NCI-H2107 treated with DMSO at 0.1 percent for 48 hours (cell line): ENCODE results near the gene HECW1.

ENCODE experiments used
- DNase-seq: peaks from one replicate; lab custom pipeline; 2025; ENCODE audit not compliant: unreplicated experiment; lab: John Stamatoyannopoulos, UW

The HECW1 gene

DNA sequence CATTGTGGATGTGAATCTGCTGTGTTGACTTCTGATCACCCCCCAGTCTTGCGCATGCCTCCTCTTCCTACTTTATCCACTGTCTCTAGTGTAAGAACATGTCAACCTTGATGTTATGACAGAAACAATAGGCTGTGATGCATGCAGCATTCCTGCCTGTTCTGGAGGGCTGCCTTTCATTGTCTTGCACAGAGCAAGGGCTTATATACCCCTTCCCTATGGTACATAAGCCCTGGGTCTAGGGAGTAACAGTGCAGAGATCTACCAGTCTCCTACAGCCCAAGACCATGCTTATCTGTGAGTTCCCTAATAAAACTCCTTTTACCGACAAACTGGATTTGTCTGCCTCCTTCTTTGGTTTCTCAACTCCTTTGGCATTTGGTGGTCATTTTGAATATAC lies 293.5 kb downstream of the HECW1 start:
- DNase-seq, result no peak

DNA sequence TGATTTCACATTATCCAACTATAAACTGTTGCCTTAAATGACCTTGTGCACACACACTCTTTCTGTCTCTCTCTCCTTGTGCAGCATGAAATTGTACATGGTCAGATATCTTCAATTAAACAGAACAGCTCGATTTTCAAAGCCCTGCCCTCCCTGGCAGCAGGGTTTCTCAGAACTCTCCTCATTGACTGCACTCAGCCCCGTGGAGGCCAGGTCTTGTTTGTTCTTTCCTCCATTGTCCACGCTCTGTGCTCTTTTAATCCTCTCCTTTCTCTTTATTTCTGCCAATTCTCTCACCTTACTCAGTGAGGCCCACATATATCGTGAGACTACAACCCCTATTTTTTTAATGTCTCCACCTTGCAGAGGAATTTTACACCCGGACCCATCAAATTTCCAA lies 294.5 kb downstream of the HECW1 start:
- no peak for DNase-seq

DNA sequence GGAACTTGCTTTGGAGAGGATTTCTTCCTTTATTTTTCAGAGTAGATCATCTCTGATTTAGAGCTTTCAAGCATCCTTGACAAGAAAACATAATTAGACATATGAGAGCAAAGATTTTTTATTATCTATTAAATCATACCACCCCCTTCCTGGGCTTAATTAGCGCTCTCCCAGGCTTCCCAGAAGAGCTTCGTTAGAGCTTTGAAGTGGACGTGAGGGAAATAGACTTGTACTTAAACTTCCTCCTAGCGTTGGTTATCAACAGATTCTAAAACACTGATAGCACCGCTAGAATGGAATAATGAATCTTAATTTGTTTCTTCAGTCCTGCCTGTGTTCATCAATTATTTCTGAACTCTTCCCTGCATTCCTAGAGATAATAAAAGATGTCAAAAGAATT lies 296.5 kb downstream of the HECW1 start:
- DNase-seq, result no peak

DNA sequence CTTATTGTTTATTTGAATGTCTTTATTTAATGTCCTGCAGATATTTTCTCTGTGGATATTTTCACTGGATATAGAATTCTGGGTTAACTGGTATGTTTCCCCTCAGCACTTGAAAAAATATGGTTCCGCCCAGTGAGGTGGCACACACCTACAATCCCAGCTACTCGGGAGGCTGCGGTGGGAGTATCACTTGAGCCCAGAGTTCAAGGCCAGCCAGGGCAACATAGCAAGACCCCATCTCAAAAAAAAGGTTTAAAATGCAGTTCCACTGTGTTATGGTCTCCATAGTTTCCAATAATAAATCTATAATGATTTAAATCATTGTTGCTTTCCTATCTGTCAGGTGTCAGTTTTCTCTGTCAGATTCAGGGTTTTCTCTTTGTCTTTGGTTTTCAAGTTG lies 305.0 kb downstream of the HECW1 start:
- DNase-seq, result no peak

DNA sequence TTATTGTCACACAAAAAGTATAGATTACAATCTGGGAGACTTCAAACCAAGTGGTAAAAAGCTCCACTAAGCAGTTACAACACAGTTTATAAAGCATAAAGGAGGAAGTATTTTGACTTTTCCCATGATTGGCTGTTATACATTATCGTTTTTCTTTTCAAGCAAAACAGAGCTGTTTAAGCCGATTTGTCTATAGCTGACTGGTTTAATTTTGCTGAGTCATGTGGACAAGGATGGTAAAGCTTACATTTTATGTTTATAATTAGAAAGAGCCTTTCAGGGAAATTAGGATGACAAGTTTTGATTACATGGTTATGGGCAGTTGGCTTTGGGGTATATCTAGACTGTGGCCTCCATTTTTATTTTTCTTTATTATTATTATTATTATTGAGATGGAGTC lies 318.0 kb downstream of the HECW1 start:
- no peak for DNase-seq

DNA sequence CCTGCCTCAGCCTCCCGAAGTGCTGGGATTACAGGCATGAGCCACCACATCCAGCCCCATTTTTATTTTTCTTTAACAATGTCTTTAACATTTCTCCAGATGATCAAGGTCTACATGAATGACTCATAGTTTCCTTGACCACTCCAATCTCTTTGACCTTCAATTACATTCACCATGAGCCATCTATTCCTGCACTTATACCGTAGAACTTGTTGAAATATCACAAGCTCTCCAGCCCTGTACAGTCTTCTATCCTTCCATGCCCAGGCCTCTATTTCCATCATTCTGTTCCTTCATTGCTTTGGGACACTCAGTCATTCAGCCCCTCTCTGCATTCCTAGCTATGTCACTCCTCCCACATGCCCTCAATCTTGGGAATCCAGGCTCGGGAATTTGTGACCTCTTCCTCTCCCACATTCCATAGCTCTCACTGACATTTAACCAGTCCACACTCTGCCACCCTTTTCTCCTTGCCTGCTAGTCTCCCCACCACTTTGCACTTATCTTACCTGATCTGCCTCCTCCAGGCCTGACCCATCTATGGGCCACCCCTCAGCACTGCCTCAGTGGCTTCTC lies 318.7 kb downstream of the HECW1 start:
- no peak for DNase-seq

DNA sequence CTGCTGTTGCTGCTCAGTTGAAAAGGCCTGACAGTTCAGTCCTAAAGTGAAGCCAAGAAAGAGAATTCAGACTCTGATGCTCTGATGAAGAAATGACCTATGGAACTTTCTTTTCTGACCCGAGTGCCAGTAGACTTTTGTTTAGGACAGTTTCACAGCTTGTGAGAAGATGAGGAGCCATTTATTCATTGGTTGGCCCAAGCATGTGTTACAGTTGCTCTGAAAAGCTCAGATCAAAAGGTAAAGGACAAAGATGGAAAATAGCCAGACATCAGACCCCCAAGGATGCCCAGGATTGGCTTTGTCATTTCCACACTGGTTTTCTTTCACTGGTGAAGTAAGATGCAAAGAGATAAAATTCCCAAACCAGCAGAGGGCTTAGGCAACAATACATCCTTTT lies 321.2 kb downstream of the HECW1 start:
- no peak for DNase-seq

DNA sequence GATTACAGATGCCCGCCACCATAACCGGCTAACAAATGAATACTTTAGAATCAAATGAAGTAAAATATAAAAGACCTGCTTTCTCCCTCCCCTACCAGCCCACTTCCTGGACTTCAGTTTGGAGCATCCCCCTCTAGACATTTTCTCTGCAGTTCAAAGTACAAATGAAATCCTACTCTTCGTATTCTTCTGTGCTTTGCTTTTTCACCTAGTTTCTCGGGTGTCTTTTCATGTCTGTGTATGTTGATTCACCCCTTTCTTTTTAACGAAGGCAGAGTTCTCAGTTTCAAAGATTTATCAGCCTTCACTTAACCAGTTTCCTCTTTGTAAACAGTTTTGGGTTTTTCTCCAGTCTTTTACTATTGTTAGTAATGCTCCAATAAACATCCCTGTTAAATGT lies 324.6 kb downstream of the HECW1 start:
- DNase-seq, result no peak

DNA sequence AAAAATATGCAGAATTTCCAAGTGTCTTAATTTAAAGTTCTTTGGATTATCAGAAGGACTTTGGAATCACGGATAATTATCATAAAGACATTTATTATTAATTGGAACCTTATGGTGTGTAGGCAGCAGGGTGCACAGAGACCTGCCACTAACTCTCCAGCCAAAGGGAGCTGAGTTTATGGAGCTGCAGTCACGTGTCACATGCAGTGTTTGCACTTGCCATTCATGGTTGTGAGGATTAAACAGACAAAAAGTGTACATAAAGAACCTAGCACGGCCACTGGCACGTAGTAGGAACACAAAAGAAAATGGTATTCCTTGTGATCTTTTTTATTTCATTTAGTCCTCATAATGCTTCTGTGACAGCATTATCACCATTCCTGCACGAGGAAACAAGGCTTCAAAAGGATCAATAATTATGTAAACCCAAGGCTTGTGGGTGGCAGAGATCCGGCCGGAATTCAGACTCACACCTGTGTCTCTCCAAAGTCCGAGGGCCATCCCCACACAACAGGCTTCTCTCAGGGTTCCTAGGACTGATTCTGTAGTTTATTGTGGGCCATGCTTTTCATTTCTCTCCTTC lies 326.5 kb downstream of the HECW1 start:
- no peak for DNase-seq

DNA sequence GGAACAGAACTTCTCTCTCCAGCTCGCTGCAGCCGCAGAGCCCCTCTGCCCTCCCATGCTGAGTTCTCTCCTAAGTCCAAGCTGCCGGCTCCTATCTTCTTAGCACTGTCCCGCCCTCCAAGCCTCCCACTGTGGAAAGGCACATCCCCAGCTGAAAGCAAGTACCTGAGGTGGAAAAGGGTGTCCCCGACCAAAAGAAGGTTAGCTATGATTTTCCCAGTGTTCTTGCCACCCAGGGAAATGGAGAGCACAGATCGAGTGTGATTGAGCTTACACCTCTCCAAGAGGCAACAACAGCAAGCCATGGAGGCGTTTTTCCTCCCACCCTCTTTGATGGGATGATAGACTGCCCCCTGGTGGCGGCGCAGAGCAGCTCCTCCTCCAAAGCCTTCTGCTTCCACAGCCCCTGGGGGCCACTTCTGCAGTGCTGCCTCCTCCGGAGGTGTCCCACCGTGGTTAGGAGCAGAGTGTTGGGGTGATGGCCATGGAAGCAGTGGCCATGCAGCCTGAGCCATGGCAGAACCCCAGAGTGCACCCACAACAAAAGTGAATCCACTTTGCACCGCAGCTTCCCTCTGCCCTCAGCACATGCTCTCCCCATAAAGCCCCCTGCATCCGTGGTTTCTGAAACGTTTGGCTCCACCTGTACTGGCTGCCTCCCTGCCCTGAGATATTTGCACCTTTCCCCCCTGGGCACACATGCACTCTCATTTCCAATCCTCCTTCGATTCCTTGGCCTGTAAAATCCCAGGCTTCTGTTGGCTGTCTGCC lies 327.4 kb downstream of the HECW1 start:
- no peak for DNase-seq

DNA sequence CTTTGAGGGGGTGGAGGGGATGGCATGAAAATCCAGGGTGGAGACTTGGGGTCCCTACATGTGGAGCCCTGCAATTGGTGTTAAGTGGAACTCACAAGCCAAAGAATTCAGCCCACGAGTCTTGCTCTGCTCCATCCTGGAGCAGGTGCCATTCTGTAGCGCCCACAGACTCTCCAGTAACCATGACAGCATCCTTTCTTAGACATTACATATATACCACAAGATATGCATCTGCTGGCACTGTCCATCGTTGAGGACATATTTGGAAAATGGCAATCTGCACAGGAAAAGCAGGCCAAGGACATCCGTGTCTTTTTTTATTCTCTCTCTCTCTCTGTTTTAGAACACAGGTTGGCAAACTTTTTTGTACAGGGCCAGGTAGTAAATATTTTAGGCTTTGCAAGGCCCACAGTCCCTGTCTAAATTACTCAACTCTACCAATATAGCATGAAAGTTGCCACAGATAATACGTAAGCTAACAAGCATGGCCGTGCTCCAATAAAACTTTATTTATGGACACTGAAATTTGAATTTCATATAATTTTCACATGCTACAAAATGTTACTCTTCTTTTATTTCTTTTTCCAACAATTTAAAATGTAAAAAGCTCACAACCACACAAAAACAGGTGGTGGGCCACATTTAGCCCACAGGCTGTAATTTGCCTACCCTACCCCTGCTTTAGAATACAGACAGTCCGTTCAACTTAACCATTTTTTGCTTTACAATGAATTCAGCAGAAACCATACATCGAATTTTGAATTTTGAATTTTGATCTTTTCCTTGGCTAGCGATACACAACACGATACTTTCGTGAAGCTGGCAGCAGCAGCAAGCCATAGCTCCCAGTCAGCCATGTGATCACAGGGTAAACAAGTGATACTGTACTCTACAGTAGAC lies 329.0 kb downstream of the HECW1 start:
- DNase-seq, result no peak

DNA sequence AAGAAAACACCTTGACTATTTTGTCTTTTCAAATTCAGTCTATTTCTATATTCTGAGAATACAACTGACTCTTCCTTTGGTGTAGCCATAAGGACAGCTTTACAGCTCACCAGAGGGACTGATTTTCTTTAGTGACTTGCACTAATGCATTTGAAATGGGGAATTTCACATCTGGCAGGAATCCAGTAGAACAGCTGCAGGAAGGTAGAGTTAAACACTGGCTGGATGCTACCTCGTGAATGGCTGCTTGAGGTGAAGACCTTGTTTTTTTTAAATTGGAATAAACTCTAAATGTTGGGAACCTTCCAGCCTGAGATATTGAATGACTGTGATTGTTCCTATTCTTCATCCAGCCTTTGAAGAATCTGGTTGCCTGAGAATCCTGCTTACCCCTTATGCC lies 330.9 kb downstream of the HECW1 start:
- DNase-seq, result no peak

DNA sequence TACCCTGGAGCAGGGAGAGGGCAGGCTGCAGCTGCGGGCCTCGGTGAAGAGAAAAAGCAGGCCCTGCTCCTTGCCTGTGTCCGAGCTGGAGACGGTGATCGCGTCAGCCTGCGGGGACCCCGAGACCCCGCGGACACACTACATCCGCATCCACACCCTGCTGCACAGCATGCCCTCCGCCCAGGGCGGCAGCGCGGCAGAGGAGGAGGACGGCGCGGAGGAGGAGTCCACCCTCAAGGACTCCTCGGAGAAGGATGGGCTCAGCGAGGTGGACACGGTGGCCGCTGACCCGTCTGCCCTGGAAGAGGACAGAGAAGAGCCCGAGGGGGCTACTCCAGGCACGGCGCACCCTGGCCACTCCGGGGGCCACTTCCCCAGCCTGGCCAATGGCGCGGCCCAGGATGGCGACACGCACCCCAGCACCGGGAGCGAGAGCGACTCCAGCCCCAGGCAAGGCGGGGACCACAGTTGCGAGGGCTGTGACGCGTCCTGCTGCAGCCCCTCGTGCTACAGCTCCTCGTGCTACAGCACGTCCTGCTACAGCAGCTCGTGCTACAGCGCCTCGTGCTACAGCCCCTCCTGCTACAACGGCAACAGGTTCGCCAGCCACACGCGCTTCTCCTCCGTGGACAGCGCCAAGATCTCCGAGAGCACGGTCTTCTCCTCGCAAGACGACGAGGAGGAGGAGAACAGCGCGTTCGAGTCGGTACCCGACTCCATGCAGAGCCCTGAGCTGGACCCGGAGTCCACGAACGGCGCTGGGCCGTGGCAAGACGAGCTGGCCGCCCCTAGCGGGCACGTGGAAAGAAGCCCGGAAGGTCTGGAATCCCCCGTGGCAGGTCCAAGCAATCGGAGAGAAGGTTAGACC lies 332.5 kb downstream of the HECW1 start:
- DNase-seq, result no peak

DNA sequence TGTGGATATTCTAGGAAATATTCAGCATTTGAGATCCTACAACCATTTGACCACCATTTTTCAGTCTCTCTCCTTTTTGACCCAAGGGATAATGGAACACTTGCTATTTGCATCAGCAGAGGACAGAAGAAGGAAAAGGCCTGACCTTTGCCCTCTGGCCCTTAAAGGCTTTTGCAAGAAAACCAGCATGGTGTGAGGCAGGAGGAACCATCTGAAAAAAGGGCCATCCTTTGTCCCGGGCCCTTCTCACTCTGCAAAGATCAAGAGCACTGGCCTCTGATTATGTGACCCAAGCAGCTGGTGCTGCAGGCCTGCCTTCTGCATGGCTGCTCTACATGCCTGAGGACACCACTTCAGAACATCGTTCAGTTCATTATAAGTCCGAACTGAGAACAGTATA lies 337.1 kb downstream of the HECW1 start:
- DNase-seq, result no peak

DNA sequence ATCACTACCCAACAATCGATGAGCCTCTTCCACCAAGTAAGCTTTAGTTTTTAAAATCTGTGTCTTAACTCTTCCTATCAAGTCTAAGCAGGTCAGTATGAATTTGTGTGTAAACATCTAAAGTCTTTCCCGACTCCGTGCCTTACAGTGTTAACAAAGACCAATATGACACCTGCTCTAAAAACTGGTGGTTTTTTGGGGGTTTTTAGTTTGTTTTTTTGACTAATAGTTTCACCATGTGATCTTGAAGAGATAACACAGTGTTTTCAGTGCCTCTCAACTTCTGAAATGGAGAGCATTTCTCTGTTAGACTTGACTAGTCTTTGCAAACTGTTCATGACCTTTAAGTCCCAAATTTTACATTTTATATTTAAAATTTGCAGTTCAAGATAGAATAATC lies 338.4 kb downstream of the HECW1 start:
- DNase-seq, result no peak

DNA sequence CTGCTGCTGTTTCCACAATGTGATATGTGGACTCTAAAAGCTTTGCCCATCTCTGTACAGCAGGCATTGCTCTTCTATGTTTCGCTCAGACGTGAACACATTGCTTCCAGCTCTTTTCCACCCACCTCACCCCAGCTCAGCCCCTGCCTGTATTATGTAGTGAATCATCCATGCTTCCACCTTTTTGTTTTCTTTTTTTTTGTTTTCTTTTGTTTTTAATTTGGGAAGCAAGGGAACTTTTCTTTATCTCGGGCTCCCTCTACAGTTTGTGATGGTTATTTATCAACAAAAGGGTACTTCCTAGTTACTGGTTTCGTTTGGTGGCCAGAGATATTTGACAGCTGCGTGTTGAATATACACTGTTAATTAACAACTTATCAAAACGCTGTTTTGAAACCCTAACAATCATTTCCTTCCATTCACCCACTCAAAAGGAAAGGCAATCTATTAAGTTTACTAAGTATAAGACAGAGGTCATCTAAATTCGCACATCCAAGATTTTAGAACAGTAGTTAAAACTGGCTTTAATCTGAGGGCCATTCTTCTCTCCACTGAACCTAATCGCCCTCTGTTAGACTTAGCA lies 342.6 kb downstream of the HECW1 start:
- DNase-seq, result no peak

DNA sequence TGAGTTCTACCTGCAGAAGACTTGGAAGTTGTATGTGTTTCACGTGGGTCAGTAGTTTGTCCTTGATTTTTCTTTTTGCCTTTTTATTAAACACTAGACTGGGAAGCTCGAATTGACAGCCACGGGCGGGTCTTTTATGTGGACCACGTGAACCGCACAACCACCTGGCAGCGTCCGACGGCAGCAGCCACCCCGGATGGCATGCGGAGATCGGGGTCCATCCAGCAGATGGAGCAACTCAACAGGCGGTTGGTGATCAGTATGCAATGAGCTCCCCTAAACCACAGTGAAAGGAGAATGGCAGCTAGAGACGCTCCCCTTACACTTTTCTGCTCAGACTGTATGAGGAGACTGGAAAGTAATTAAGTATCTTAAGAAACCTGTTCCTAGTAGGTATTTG lies 343.8 kb downstream of the HECW1 start:
- no peak for DNase-seq

DNA sequence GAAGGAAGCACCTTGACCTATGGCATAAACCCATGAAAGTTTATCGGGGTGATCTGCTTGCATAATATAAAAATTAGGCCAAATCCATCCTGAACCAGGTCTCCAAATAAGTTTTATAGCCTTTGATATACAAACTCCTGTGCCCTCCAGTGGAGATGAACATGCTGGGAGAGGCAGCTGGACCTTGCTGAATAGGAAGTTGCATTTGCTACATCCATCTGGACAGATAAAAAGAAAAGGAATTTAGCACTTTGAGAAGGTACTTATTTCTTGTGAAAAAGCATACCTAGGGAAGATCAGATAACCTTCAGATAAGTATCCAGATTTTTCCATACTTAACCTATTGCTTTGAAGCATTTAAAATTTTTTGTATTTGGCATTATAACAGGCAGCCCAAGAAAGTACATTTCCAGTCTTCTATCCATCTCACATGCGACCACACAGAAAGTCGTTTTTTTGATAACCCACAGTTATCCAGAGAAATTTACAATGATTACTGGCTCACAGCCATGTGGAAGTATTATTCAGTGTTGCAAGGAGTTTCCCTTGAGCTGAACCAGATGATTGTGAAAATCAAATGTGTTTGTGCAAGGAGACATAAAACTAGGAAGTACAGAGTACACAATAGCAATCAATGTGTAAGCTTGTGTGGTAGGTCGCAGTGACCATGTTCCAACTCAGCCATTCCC lies 346.0 kb downstream of the HECW1 start:
- no peak for DNase-seq

DNA sequence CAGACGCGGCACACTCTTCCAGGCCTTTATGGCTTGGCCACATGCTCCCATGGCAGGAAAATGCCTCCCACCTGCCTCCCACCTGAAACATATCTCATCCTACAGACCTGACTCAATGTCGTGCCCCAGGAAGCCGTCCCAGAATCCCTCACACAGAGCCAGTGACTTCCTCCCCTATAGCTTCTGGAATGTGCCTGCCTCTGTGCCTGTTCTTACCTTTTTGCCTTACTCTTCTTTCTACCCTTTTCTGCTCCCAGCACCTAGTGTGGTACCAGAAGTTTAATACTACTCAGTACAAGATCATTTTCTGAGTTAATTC lies 346.5 kb downstream of the HECW1 start:
- no peak for DNase-seq

DNA sequence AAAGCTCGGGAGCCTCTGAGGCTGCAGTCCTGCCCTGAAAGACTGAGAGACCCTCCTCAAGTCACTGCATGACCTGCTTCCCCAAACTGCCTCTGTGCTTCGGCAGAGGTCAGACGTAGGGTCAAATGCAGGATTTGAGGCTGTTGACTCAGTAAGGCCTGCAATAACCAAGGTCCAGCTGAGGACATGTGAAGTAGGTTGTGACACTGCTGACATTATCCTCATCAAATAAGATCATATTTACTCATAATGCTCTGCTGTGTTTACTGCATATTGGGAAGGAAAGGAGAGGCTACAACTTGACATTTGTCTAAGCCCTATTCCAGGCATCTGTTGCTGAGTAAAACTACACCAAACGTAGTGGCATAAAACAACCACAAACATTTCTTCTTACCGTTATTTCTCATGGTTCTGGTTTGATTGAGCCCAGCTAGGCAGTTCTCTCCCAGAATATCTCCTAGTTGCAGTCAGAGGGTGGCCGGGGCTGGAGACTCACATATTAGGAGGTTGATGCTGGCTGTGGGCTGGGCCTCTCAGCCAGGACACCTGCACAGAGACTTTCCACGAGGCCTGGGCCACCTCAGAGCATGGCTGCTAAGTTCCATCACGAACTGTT lies 348.4 kb downstream of the HECW1 start:
- DNase-seq, result no peak
